Motor neuron (in vitro differentiated cells): ENCODE results near the gene CRMP1. TPM values are rescaled to one million over a fixed set of nuclear protein-coding genes. Genes with fewer than 3 reads are reported as not detected.

Experiments used
- ATAC-seq, 8 experiments: fragments of 200-7000 bp; cut with Tn5 transposase; replicated peaks in 6 of 8; 2 replicates each; pipeline ENCODE4 v1.8.0; 2021; ENCODE audit warnings: mild to moderate bottlenecking in 8 of 8, moderate library complexity in 8 of 8
- H3K27ac ChIP-seq, 2 donors: fragments of 250-450 bp; sonication (Bioruptor Pico); 2 replicates each; pipeline ENCODE4 v1.9.0; 2021; ENCODE audit warnings: antibody characterized with exemption in 2 of 2, mild to moderate bottlenecking in 2 of 2, moderate library complexity in 1 of 2
- H3K4me1 ChIP-seq, 2 donors: fragments of 250-450 bp; sonication (Bioruptor Pico); replicated peaks in 1 of 2; 2 replicates each; pipeline ENCODE4 v1.6.1; 2021; ENCODE audit warnings: antibody characterized with exemption in 2 of 2, mild to moderate bottlenecking in 2 of 2, moderate library complexity in 1 of 2
- H3K4me3 ChIP-seq, 5 donors: fragments of 250-450 bp; sonication (Bioruptor Pico); 2 replicates each; pipeline ENCODE4 v1.9.0; 2021; ENCODE audit warnings: antibody characterized with exemption in 5 of 5, mild to moderate bottlenecking in 5 of 5, moderate library complexity in 4 of 5
- WGBS, 10 experiments: fragments of 450-650 bp; shearing (Covaris generic); methylation state at CpG; one replicate each; pipeline ENCODE4 v1.0.0; 2022; 5-methylcytosine and 5-hydroxymethylcytosine counted together
- in situ Hi-C, 9 experiments: fragments of 400-800 bp; cut with MboI; loops; one replicate each; pipeline ENCODE4 v1.15.0; 2021; ENCODE audit warnings: low sequenced_read_pairs in 9 of 9, low pct_unique_long_range_greater_than_20kb in 2 of 9; ENCODE audit not compliant: unreplicated experiment in 9 of 9
- total RNA-seq, 8 experiments: library from RNA; unstranded; fragments of 300-600 nt; gene quantifications; 2 replicates each; pipeline versions ENCODE4 v1.2.3 to v1.2.4, GENCODE V29; 2022

CRMP1 gene
- total RNA-seq = 100 to 1,000 TPM in 5 of 8 experiments, 1 to 10 TPM in 3; 3.9 to 468 (median 276) TPM

- H3K4me3 ChIP-seq = peak within 1 kb of the TSS; percentile 79 to 98 (median 84)
- in situ Hi-C loops = no loop called here
- peaks cover 24 to 26% of the 10 kb centered on the region in 2 donors for H3K4me1 ChIP-seq
- 0 to 57% (median 11%) methylated on average over 1 to 4 of the region's 67 CpGs; no CpG with 5 or more reads in 4 of the 10 experiments for whole genome bisulfite sequencing, 10 experiments
- peak; percentile 56 to 90 (median 70) for ATAC-seq
- H3K27ac ChIP-seq = peak within 1 kb of the TSS; percentile 62 to 86
Measured at GRCh38 chr4:5893004-5893580, at the start of gene CRMP1. Gene CRMP1, minus strand, starts transcription at chr4:5893086. Its CDS starts 117 bp downstream, at chr4:5892969.

- H3K4me3 ChIP-seq = no peak overlapping the region
- H3K4me1 ChIP-seq = peaks cover 12 to 23% of the 10 kb centered on the region in 2 donors
- in situ Hi-C loops = no loop called here
- WGBS, 10 experiments = 24 to 94% (median 71%) methylated on average over 1 to 6 of the region's 6 CpGs
- H3K27ac ChIP-seq = no peak overlapping the region
- no peak for ATAC-seq
Measured at GRCh38 chr4:5941601-5942000, 48.7 kb upstream of the CRMP1 start.

DNA sequence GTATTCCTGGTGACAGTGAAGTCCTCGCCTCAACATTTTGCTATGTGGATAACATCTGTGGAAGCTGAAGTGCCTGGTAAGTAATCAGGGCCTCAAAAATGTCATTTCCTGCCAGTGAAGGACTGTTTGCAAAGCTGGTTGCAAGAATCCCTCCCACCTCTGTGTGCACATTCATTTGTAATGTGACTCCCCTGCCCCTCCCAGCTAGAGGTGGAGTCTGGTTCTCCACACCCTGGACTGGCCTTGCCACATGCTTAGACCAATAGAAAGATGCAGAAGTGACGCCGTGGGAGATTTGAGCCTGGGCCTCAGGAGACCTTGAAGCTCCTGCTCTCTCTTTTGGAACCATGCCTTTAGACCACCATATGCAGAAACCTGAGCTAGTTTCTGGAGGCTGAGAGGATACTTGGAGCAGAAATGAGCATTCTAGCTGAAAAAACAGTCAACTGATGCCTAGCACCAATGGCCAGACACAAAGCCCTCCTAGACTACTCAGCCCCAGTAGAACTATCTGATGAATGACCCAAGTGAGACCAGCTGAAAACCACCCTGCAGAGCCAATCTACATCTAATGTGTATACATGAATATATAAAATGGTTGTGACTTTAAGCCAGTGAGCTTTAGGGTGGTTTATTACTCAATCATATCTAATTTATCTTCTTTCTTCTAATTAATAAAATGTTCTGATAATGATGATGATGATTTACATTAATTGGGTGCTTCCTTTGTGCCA is 47.8 kb upstream of the CRMP1 start:
- 0 to 80% (median 25%) methylated on average over 1 to 2 of the region's 3 CpGs; no CpG with 5 or more reads in 4 of the 10 experiments for WGBS, 10 experiments
- in situ Hi-C loops = no loop called here
- Histone ChIP-seq H3K27ac (no peak overlapping the region), H3K4me1 (peaks cover 12 to 23% of the 10 kb centered on the region in 2 donors), H3K4me3 (no peak overlapping the region)
- peak in 6 of 8 experiments; percentile 37 to 100 (median 72) for ATAC-seq

DNA sequence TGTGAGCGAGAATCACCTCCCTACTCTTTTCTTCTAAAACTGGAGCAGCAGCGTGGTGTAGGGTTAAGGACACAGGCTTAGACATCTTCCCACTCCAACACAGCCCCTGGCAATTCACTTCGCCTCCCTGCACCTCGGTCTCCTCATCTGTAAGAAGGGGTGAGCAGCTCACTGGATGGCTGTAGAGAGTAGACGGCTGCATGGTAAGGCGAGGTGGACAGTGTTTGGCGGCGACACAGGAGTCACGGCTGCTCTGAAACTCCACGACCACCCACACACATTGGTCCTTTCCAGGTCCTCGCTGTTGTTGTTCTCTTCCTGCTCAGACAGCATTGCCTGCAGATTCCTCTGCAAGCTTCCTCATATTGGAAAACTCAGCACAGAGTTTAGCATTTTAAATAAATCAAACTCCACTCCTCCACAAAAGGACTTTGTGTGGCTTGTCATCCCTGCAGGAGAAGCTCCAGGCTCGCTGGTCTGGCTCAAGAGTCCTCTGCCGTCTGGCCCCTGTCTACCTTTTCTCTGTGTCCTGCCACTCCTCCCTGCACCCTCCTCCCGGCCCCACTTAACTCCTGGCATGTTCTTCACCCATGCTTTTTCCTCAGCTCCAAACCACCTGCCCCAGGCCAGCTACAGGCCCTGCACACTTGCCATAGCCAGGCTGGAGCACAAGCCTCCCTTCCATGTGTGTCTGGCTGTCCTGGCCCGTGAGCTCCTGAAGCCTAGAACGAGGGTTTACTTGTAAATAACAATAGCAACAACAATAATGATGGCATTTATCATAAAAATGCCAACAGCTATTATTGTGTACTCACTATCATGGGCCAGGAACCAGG is 41.3 kb upstream of the CRMP1 start:
- peaks cover 12 to 21% of the 10 kb centered on the region in 2 donors for H3K4me1 ChIP-seq
- WGBS, 10 experiments = 0 to 100% (median 57%) methylated on average over 1 to 6 of the region's 16 CpGs; no CpG with 5 or more reads in 1 of the 10 experiments
- in situ Hi-C loops = no loop called here
- H3K27ac ChIP-seq = no peak overlapping the region
- no peak overlapping the region for H3K4me3 ChIP-seq
- ATAC-seq = no peak

DNA sequence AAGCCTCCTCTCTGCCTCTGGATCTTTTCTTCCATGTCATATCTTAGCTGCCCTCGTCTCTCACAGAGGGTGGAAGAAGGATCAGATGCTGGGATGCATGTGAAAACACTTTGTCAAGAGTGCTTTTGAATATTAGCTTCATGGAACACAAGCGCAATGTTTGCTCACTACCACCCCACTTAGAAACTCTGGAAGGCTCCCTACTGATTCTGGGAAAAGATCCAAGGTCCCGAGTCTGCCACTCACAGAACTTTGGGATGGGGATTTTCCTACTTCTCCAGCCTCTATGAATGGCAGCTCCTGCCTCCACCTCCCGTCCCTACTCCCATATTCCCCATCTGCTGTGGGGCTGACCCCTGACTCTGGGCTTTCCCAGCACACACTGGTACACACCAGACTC is 40.2 kb upstream of the CRMP1 start:
- no peak overlapping the region for H3K4me3 ChIP-seq
- H3K27ac ChIP-seq = no peak overlapping the region
- WGBS, 10 experiments = 0 to 54% (median 21%) methylated on average over 1 to 4 of the region's 4 CpGs; no CpG with 5 or more reads in 3 of the 10 experiments
- peaks cover 23 to 25% of the 10 kb centered on the region in 2 donors for H3K4me1 ChIP-seq
- in situ Hi-C loops = no loop called here
- no peak for ATAC-seq

DNA sequence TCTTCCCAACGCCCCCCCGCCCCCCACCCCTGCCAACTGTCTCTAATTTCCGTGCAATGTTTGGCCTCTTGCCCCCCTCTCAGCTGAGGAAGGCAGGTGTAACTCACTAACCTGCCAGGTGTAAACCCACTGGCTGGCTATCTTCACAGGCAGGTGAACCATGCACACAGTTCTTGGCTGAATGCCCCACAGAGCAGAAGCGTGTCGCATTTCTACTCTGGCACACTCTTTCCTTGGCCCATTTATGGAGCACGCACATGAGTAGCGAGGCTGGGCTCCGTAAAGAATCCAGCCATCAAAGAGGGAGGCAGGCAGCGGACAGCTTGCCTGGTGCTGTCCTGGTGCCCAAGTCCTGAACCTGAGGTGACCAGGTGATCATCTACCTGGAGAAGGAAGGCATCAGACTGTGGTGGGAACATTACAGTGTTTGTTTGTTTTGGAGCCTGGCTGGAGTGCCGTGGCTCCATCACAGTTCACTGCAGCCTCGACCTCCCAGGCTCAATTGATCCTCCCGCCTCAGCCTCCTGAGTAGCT is 39.2 kb upstream of the CRMP1 start:
- H3K27ac ChIP-seq = no peak overlapping the region
- H3K4me3 ChIP-seq = no peak overlapping the region
- in situ Hi-C loops = no loop called here
- WGBS, 10 experiments = 27 to 100% (median 89%) methylated on average over 1 to 7 of the region's 12 CpGs; no CpG with 5 or more reads in 3 of the 10 experiments
- ATAC-seq = no peak
- peaks cover 33 to 35% of the 10 kb centered on the region in 2 donors for H3K4me1 ChIP-seq

- 0 to 90% (median 38%) methylated on average over 1 to 5 of the region's 9 CpGs for WGBS, 10 experiments
- no peak for ATAC-seq
Measured at GRCh38 chr4:5931526-5931925, 38.6 kb upstream of the CRMP1 start.

DNA sequence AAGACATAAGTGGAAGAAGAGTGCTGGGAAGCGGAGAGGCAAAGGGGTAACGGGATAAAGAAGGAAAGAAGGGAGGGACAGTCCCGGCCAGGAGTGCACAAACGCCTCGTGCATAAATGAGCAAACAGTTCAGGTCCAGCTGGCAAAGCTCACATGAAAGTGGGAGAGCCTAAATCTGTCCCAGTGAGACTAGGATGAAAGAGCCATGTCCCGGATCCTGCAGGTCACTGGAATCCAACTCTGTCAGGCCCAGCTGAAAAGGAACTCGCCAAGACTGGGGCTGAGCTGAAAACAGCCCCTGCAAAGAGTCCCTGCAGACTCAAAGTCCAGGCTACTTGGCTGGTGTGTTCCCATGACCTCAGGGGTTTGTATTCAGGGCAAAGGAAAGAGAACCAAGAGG is 38.0 kb upstream of the CRMP1 start:
- no peak overlapping the region for H3K27ac ChIP-seq
- no peak for ATAC-seq
- 5 to 80% (median 47%) methylated on average over 1 to 6 of the region's 7 CpGs; no CpG with 5 or more reads in 4 of the 10 experiments for WGBS, 10 experiments
- H3K4me1 ChIP-seq = peaks cover 45 to 47% of the 10 kb centered on the region in 2 donors
- H3K4me3 ChIP-seq = no peak overlapping the region
- in situ Hi-C loops = no loop called here

More at GRCh38 chr4:5931526-5931925, 38.6 kb upstream of the CRMP1 start:
- H3K4me3 ChIP-seq = no peak overlapping the region
- H3K4me1 ChIP-seq = peaks cover 39 to 41% of the 10 kb centered on the region in 2 donors
- in situ Hi-C loops = no loop called here
- no peak overlapping the region for H3K27ac ChIP-seq

DNA sequence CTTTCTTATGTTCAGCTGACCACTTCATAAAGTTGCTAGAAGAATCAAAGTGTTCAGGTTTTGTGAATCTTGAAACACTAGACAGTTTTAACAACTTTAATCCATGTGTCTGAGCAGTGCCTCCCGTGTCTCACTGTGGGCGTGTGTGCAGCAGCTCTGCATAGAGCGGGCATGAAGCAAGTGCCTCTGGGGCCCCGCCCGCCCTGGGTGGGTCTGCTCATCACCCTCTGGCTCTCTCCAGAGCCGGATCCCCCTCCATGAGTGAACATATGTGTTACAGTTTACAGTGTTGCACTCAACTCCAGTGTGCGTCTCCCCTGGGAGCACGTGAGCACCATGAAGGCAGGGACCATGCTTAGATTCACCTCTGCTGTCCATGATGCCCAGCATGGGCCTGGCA is 37.6 kb upstream of the CRMP1 start:
- in situ Hi-C loops = no loop called here
- 71 to 96% (median 86%) methylated on average over 1 to 7 of the region's 8 CpGs; no CpG with 5 or more reads in 4 of the 10 experiments for WGBS, 10 experiments
- peak in 3 of 8 experiments; percentile 45 to 68 (median 57) for ATAC-seq

DNA sequence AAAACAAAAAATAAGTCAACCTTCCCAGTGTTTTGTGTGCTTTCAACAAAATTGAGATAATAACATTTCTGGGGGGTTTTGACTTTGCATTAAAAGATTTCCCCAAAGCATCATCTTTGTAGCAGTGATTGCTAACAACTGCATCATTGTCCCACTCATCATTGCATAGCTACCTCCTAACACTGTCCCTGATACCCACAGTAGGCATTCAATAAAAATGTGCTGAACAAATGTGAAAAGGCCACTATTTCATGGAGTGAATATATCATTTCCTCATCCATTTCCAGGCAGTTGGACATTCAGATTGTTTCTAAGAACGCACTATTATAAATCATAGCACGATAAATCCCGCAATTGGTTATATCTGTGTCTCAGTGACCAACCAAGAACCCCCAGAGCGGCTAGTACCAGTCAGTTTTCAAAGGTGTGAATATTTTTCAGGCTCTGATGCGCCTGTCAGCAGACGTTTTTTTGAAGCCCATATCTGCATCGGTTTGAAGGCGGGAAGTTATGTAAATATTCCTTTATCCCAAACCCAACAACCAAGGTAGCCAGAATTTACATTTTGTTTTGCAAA is 36.0 kb upstream of the CRMP1 start:
- peak overlapping the region; percentile 26 to 79 for H3K27ac ChIP-seq
- WGBS, 10 experiments = 6 to 93% (median 31%) methylated on average over 2 to 8 of the region's 8 CpGs
- in situ Hi-C loops = no loop called here
- H3K4me3 ChIP-seq = no peak overlapping the region
- ATAC-seq = peak in 5 of 8 experiments; percentile 20 to 65 (median 52)
- H3K4me1 ChIP-seq = peaks cover 56 to 58% of the 10 kb centered on the region in 2 donors

More for the DNA sequence above, 37.6 kb upstream of the CRMP1 start:
- H3K4me3 ChIP-seq = no peak overlapping the region
- no peak overlapping the region for H3K27ac ChIP-seq
- H3K4me1 ChIP-seq = peaks cover 50 to 52% of the 10 kb centered on the region in 2 donors

- Histone ChIP-seq H3K4me3 (no peak overlapping the region), H3K4me1 (peaks cover 56 to 61% of the 10 kb centered on the region in 2 donors), H3K27ac (peak overlapping the region; percentile 26 to 79)
- 9 to 53% (median 20%) methylated on average over 1 to 8 of the region's 8 CpGs; no CpG with 5 or more reads in 5 of the 10 experiments for WGBS, 10 experiments
- in situ Hi-C loops = no loop called here
- peak in 5 of 8 experiments; percentile 76 to 82 (median 80) for ATAC-seq
Measured at GRCh38 chr4:5928274-5928673, 35.4 kb upstream of the CRMP1 start.

DNA sequence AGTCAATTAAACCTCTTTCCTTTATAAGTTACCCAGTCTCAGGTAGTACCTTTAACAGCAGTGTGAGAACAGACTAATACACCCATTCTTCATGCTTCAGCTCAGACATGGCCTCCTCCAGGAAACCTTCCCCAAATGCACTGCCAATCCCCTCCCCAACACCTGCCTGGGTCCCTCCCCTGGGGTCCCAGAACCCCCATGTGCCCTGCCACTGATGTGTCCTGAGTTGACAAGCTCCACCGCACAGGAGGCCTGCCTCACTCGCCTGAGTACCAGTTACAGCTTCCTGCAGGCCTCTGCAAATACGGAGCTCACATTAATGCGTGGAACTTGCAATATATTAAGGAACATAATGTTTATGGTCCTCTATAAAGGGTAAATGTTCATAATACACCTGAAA is 34.9 kb upstream of the CRMP1 start:
- Histone ChIP-seq H3K4me3 (no peak overlapping the region), H3K4me1 (peaks cover 56 to 64% of the 10 kb centered on the region in 2 donors), H3K27ac (peak overlapping the region; percentile 26 to 79)
- 28 to 100% (median 68%) methylated on average over 1 to 4 of the region's 4 CpGs; no CpG with 5 or more reads in 4 of the 10 experiments for WGBS, 10 experiments
- ATAC-seq = no peak
- in situ Hi-C loops = no loop called here
